Measurements from ENCODE around the gene SASH3. TPM values are rescaled to one million over a fixed set of nuclear protein-coding genes. Genes with fewer than 3 reads are reported as not detected.

SASH3 gene
- polyA plus RNA-seq, 1 donor, result 3.1 TPM

DNA sequence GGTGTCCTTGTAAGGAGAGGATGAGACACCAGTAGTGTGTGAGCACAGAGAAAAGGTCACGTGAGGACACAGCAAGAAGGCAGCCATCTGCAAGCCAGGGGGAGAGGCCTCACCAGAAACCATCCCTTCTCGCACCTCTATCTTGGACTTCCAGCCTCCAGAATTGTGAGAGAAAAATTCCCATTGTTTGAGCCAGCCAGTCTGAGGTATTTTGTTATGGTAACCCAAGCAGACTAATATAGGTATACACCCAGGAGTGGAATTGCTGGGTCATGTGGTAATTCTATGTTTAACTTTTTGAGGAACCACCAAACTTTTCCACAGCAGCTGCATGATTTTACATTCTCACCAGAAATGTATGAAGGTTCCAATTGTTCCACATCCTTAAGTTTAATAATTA is 38.4 kb downstream of the SASH3 start:
- no peak for DNase-seq

DNA sequence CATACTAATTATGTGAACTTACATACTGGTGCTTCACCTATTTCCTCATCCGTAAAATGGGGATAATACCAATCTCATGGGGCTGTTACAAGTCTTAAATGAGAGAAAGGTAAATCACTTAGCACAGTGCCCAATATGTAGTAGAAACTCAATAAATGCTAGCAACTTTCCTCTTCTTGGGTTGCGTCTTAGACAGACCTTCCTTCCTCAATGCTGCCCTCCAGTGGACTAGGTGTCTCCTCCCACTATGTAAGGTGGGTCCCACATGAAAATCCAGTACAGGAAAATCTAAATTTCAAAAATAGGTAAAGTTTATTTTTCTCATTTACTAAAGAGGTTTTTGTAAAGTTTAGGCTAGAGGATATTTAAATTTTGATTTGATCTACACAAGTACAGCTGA is 43.4 kb downstream of the SASH3 start:
- peak; percentile 23 for DNase-seq

DNA sequence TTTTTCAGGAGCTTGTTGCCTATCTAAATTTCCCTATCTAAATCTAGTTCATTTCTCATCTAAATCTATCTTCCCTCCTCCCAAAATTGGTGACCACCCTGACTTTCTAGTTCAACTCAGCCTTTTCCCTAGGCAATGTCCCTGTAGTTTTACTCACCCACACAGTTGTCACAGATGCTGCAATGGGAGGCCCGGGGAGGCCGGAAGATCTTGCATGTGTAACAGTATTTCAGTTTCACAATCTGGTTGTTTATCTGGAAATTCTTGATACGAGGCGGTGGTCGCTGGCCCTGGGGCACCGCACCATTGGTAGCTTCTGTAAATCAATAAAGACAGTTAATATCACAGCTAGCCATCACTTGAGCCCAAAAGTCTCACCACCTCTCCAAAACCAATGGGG is 43.8 kb downstream of the SASH3 start:
- no peak for DNase-seq

DNA sequence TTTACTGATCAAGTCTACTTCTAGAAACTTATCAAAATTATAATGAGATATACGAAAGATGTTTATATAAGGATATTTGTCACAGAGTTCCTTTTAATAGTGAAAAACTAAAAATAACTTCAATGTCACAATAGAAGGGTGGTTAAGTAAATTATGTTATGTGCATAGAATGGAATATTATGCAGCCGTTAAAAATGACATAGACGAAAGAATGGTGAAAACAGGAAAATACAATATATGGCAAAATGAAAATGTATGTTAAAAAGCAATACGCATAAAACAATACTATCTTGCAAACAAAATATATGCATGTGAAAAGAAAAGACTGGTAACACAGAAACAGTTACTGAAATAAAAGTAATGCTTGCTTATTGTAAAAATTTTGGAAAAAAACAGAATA is 44.9 kb downstream of the SASH3 start:
- no peak for DNase-seq

DNA sequence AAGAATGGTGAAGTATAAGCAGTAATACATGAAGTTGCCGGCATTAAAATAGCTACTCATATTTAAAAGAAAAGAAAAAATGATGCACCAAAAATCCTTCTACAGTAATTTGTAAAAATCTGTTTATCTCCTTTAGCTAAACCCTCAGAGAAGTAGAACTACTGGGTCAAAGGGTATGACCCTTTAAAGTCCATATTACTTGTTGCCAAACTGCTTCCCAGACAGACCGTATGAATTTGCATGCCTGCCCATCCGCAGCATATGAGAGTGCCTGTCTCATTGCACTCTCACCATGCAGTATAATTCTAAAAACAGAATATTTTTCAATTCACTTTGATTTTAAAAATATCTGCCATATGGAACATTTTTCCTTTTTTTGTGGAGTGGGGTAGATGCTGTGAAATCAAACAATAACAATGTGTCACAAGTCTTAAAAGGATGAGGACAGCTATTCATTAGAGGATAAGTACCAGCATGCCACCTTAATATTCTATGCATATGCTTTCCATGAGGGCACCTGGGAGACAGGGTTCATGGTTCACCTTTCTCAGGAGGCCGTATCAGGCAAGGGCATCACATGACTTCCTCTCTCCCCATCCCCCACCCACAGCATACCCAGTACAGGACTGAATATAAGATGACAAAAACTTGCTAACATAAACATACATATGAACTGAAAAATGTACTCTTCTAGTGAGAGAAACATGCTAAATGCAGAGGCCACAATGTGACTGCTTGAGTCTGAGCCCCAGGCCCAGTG is 46.2 kb downstream of the SASH3 start:
- DNase-seq, result no peak

DNA sequence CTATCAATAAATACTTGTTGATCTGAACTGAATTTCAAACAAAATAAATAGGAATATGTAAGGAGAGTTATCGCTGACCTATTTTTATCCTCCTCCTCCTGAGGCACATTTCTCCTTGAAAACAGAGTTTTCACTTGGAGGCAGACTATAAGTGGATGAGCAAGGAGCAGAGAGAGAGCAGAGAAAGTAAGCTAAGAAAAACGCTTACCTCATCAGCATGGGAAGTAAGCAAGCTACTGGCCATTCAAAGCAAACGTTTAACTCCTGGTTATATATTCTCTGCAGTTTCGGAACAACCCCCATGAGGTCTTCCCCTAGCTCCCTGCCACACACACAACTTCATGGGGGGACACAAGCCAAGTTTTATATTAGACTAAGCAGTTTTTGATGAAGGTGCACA is 50.7 kb downstream of the SASH3 start:
- DNase-seq, result no peak

DNA sequence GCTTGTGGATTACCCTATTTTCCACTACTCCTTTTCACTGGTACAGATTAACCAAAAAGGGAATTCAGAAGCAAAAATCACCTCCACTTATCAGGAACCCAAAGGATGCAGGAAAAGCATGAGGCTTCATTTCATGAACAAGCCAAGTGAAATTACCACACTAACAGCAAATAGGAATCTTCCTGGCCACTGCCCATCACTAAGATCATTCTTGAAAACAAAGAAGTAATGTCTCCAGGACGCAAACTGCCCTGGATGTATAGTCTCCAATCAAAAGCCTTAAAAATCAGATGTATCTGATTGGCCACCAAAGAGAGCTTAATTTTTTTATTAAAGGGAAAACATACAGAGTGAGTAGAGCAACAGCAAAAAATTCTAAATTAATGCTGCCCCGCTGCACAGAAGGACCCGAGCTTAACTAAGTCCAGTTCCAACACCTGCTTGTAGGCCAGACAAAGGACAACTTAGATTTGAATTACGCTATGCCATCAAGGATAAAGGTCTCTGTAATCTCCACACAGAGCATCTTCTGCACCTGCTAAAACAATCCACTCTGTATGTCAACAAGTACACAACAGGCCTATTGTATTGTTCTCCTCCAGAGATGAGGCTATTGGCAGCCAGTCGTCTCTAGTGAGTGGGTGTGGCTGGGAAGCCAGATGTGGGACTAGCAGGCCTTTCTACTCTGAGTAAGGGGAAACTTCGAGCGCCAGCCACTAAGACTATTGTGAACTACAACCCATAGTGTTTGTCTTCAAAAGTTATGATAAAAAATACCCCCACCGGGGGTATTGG is 51.5 kb downstream of the SASH3 start:
- peak; percentile 34 for DNase-seq

DNA sequence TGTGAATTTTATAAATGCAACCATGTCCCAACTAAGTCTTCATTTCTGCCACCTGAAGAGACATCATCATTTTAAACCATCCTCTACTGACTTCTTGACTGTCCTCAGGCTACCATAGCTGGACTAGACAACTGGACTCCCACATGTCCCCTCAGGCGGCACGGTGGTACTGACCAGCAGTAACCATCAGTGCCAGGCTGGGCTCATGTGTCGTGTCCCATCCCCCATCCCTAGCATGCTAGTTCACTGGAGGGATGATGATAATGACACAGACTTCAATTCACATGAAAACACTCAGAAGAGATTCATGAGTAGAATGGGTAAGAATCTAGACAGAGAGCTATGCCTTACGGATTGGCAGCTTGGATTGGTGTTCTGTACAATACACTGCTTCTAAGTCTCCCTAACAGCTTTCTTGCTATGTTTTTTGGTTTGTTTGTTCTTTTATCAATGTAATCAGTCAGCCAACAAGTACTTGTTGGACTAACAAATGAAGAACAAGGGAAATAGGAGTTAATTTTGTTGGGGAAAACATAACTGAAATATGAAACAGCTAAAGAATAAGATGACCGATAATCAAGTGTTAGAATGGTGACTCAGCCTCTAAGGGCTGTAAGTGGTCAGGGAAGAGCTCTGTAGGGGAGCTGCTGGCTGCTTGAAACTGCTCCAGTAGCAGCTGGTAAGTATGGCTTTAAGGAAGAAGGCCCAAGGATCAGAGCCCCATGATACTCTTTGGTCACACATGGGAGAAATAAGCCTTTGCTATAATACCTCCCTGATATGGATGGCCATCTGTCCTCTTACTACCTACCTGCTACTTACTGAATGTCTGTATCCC is 53.6 kb downstream of the SASH3 start:
- DNase-seq, result no peak

DNA sequence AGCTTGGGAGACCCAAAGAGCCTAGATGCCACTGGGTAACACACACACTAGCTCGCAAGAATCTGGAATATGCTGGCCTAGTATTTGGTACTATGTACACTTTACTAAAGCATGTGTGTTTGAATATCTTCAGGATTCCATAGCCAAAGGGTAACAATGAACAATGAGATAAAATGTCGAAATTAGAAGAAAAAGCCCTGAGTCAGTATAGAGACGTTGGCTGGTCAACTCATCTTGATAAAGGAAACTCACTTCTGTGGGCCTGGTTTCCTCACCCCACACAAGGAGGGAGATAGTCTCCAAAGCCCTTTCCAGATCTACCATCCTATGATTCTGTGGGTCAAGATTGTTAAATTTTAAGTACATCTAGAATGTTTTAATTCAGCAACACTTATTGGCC is 57.1 kb downstream of the SASH3 start:
- DNase-seq, result no peak

DNA sequence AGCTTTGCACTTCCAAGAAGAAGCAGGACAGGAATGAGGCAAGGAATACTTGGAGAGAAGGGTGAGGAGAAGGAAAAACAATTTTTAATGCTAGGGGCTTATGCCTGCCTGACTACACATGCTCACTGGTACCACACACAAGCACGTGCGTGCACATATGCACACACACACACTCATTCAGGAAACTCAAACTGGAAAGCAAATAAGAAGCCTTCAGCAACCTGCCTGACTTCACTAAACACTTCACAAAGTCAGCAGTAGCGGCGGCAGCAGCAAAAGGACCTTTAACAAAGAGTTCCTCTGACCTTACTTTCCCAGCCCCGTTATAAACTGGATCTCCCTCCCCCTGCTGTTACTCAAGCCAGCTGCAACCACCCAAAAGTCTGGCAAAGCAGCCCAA is 60.6 kb downstream of the SASH3 start:
- no peak for DNase-seq

DNA sequence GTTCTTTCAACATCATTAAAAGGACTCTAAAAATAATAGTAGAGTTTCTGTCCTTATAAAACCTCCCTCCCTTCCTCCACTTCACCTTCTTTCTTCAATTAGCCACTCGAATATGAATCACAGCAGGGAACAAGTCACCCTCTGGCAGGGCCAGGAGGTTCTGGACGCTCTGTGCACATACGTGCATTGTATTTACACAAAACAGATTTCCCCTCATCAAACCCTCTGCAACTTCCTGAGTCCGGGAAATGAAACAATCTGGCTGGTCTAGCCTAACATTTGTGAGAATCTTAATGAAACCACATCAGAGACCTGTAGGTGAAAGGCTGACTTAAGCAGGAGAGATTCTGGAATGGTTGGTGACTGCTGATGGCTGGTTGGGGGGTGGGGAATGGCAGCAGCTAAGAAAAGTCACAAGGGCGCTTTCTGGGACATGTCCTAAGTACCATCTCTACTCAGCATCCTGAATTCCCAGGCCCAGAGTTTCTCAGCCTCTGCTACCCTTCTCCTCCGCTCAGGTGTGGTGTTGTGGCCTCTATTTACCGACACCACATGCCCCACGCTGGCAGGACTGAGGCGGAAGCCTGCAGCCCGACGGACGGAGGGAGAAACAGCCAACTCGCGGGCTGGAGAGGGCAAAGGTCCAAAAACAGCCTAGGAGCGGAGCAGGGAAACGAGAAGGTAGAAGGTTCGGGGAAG is 62.9 kb downstream of the SASH3 start:
- no peak for DNase-seq

DNA sequence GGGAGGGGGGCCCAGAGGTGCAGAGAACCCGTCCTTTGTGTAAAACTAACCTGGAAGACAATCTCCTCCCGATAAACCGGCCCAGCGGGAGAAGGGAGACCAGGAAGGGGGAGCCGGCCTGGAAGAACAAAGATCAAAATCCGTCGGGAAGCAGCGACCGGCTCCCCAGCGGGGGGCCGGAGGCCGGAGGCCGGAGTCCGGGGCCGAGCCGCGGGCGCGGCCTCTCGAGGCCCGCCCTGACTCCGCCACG is 63.4 kb downstream of the SASH3 start:
- no peak for DNase-seq

DNA sequence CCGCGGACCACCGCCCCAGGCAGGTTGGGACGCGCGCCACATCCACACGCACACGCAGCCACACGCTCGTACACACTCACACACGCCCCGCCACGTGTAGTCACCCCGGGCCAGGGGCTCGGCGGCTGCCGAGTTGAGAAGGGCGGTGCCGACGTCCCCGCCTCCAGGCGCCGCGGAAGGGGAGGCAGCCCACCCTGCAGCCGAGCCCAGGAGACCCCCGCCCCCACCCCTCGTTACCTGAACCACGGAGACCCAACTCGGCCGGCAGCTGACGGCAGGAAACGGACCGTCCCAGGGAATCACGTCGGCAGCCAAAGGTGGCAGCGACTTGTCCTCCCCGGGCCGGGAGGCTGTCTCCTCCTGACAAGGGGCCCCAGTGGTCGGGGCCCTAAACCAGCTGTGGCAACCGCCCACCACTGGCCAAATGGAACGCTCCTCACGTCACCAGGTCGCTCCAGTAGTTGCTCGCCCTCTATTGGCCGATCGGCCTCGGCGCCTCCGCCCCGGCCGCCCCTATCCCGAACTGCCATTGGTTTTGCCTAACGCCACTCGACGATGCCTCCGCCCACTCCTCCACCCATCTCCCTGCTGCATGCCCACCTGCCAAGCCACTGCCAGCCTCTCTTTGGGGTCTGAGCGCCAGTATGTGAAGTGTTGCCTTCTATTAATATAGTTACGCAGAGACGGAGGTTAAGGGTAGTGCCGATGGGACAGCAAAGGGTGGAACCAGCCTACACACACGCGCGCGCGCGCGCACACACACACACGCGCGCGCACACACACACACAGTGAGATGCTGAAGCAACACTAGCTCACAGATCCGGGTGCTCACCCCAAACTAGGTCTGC is 63.9 kb downstream of the SASH3 start, which contains the start of gene ZDHHC9:
ZDHHC9 (minus strand) TSS at position 428 of the 848 bp plus-strand sequence. CDS start 1,941 bp downstream, outside the sequence.
- DNase-seq, result peak; percentile 88

Other genes starting within 250 kb of the SASH3 start
- gene OCRL, start 239.7 kb upstream of the SASH3 start, polyA plus RNA-seq (ENCODE audit: insufficient read length), result 11.0 TPM
- gene APLN, start 125.0 kb upstream of the SASH3 start, polyA plus RNA-seq (ENCODE audit: insufficient read length), result 15.7 TPM
- 3.9 TPM for gene XPNPEP2, start 41.0 kb upstream of the SASH3 start, polyA plus RNA-seq (ENCODE audit: insufficient read length)
- gene ZDHHC9, start 63.9 kb downstream of the SASH3 start, polyA plus RNA-seq (ENCODE audit: insufficient read length), result 33.6 TPM
- 24.1 TPM for gene UTP14A, start 126.2 kb downstream of the SASH3 start, polyA plus RNA-seq (ENCODE audit: insufficient read length)
- 21.0 TPM for gene BCORL1, start 202.7 kb downstream of the SASH3 start, polyA plus RNA-seq (ENCODE audit: insufficient read length)

Measured in hindlimb muscle (tissue), 1 donor.